B cell (primary cell): Measurements from ENCODE around the gene GRK6. TPM values are rescaled to one million over a fixed set of nuclear protein-coding genes. Genes with fewer than 3 reads are reported as not detected.

ENCODE experiments used
- ATAC-seq: fragments of 200-7000 bp; cut with Tn5 transposase; one replicate; pipeline ENCODE4 v1.10.0; 2021; ENCODE audit warnings: low read depth, mild to moderate bottlenecking, moderate number of reproducible peaks, moderate library complexity
- CTCF ChIA-PET: fragments of 350-600 bp; sonication (Branson Sonifier 250); formaldehyde crosslinking; loops from one replicate; lab custom pipeline; 2021; ENCODE audit warnings: antibody characterized with exemption, inconsistent platforms; lab: Charles Lee
- POLR2A ChIA-PET: fragments of 350-600 bp; sonication (Branson Sonifier 250); formaldehyde crosslinking; loops from one replicate; lab custom pipeline; 2021; ENCODE audit warnings: antibody characterized with exemption; lab: Charles Lee
- DNase-seq: peaks from one replicate; pipeline ENCODE4 v3.0.0; 2013
- H2AFZ ChIP-seq: 2 replicates; pipeline ENCODE4 v1.6.1; 2012; ENCODE audit warnings: mild to moderate bottlenecking, low read depth, low read length; ENCODE audit not compliant: insufficient read depth, poor library complexity, severe bottlenecking
- H3K27ac ChIP-seq, 2 donors: 1 replicate in 1 of 2; 2 replicates in 1 of 2; pipeline ENCODE4 v1.5.1; 2012 to 2013; ENCODE audit warnings: low read length in 2 of 2, mild to moderate bottlenecking in 2 of 2, moderate library complexity in 1 of 2
- H3K27me3 ChIP-seq, 4 experiments: fragments of 200-600 bp in 1 of 4; sonication (generic) in 1 of 4; replicated peaks in 1 of 4; 1 replicate in 2 of 4; 2 replicates in 2 of 4; pipeline versions ENCODE4 v1.6.1 to v1.7.0; 2013 to 2016; ENCODE audit warnings: low read length in 3 of 4, mild to moderate bottlenecking in 2 of 4, mixed read lengths in 1 of 4, moderate library complexity in 1 of 4; ENCODE audit not compliant: insufficient read depth in 4 of 4, control insufficient read depth in 3 of 4; ENCODE audit errors: control extremely low read depth in 1 of 4
- H3K36me3 ChIP-seq, 2 experiments: replicated peaks in 1 of 2; 1 replicate in 1 of 2; 2 replicates in 1 of 2; pipeline versions ENCODE4 v1.6.1 to v1.7.1; 2013; ENCODE audit warnings: low read length in 1 of 2; ENCODE audit not compliant: insufficient read depth in 2 of 2, control insufficient read depth in 1 of 2; ENCODE audit errors: control extremely low read depth in 1 of 2, extremely low read depth in 1 of 2
- H3K4me1 ChIP-seq, 2 donors: fragments of 200-600 bp in 1 of 2; sonication (generic) in 1 of 2; 1 replicate in 1 of 2; 2 replicates in 1 of 2; pipeline versions ENCODE4 v1.5.1 to v1.6.1; 2013 to 2017; ENCODE audit warnings: low read length in 2 of 2; ENCODE audit not compliant: control insufficient read depth in 2 of 2, insufficient read depth in 2 of 2
- H3K4me2 ChIP-seq: replicated peaks from 2 replicates; pipeline ENCODE3; 2012; ENCODE audit warnings: mild to moderate bottlenecking, low read depth, low read length; ENCODE audit not compliant: poor library complexity, severe bottlenecking
- H3K4me3 ChIP-seq, 5 experiments: fragments of 200-600 bp in 1 of 5; sonication (generic) in 1 of 5; 1 replicate in 3 of 5; 2 replicates in 2 of 5; pipeline versions ENCODE4 v1.5.1 to v1.7.0; 2011 to 2016; ENCODE audit warnings: low read length in 4 of 5, mild to moderate bottlenecking in 4 of 5, low read depth in 2 of 5, control low read depth in 1 of 5, moderate library complexity in 1 of 5; ENCODE audit not compliant: insufficient read depth in 1 of 5; ENCODE audit errors: control extremely low read depth in 1 of 5, extremely low read depth in 1 of 5
- H3K79me2 ChIP-seq: fragments of 200-600 bp; sonication (generic); one replicate; pipeline ENCODE4 v1.6.0; 2016; ENCODE audit warnings: low read length; ENCODE audit not compliant: control insufficient read depth, insufficient read depth
- H3K9ac ChIP-seq: fragments of 200-600 bp; sonication (generic); 2 replicates; pipeline ENCODE4 v1.6.1; 2017; ENCODE audit warnings: mild to moderate bottlenecking, low read length, moderate library complexity
- H3K9me3 ChIP-seq, 3 donors: one replicate each; pipeline versions ENCODE4 v1.6.1 to v1.7.1; 2013; ENCODE audit warnings: low read length in 2 of 3; ENCODE audit not compliant: control insufficient read depth in 2 of 3, insufficient read depth in 1 of 3; ENCODE audit errors: control extremely low read depth in 1 of 3
- H4K20me1 ChIP-seq: 2 replicates; pipeline ENCODE4 v1.6.0; 2012; ENCODE audit warnings: mild to moderate bottlenecking, low read length; ENCODE audit not compliant: insufficient read depth, control insufficient read depth, poor library complexity, severe bottlenecking
- H3K27ac Mint-ChIP-seq: one replicate; pipeline ENCODE4 v1.8.0; 2021; ENCODE audit warnings: mixed read lengths
- H3K27me3 Mint-ChIP-seq: one replicate; pipeline ENCODE4 v1.8.0; 2021; ENCODE audit warnings: mixed read lengths
- H3K4me1 Mint-ChIP-seq: one replicate; pipeline ENCODE4 v1.8.0; 2021; ENCODE audit warnings: mixed read lengths
- H3K4me3 Mint-ChIP-seq: one replicate; pipeline ENCODE4 v1.8.0; 2021; ENCODE audit warnings: mixed read lengths
- H3K9me3 Mint-ChIP-seq: one replicate; pipeline ENCODE4 v1.8.0; 2022; ENCODE audit warnings: mixed read lengths; ENCODE audit not compliant: insufficient read depth
- EZH2 ChIP-seq: IDR thresholded peaks from 2 replicates; pipeline ENCODE4 v1.6.1; 2012; ENCODE audit warnings: borderline replicate concordance, low read depth, mild to moderate bottlenecking, moderate library complexity, low read length; ENCODE audit not compliant: insufficient read depth, poor library complexity, severe bottlenecking
- WGBS: methylation state at CpG from one replicate; pipeline ENCODE4 v1.1.5; 2013; ENCODE audit warnings: missing lambda C conversion rate; ENCODE audit not compliant: insufficient coverage; 5-methylcytosine and 5-hydroxymethylcytosine counted together
- intact Hi-C: fragments of 100-400 bp; cut with micrococcal nuclease; formaldehyde crosslinking; loops from one replicate; pipeline ENCODE4 v1.10.0; 2022
- polyA plus RNA-seq: library from polyadenylated mRNA; depleted of rRNA; stranded (reverse); fragments of >200 nt; gene quantifications from 2 replicates; pipeline ENCODE4 v1.2.3, GENCODE V29; 2012
- total RNA-seq, 2 donors: library from RNA; stranded (reverse); fragments of 120-200 nt in 1 of 2; gene quantifications; 1 replicate in 1 of 2; 2 replicates in 1 of 2; pipeline versions ENCODE4 v1.2.3 to v1.2.4, GENCODE V29; 2013 to 2022
- TF ChIP-seq, protein P1 (sequence below): fragments of 200-600 bp; IDR thresholded peaks from one replicate; pipeline ENCODE4 v1.8.0; 2022; ENCODE audit warnings: antibody characterized with exemption, mild to moderate bottlenecking

GRK6 gene
- total and polyA plus RNA-seq, 2 donors (not counting 1 experiment from before 2014, with no cell fraction given) = 155 to 173 TPM

- Mint-ChIP-seq H3K4me1 (peaks cover 27% of the 10 kb centered on the region), H3K27ac (no peak overlapping the region), H3K27me3 (no peaks in the 10 kb centered on the region), H3K9me3 (no peaks in the 10 kb centered on the region), H3K4me3 (peak overlapping the region; percentile 93)
- Histone ChIP-seq H3K4me2 (peak overlapping the region; percentile 99), H4K20me1 (peaks cover 30% of the 10 kb centered on the region), H3K4me1 (peaks cover 17 to 31% of the 10 kb centered on the region in 2 donors), H3K9me3 (peaks cover 0 to 4% (median 0%) of the 10 kb centered on the region in 3 donors), H3K79me2 (peaks cover 17% of the 10 kb centered on the region), H3K27me3 (no peaks in the 10 kb centered on the region), H3K9ac (no peak overlapping the region), H3K36me3 (no peaks in the 10 kb centered on the region), H2AFZ (no peak overlapping the region), H3K4me3 (no peak overlapping the region), H3K27ac (no peak overlapping the region)
- CTCF ChIA-PET = interaction anchor here (0.9 to 21.3 kb wide), 15 partner anchors 9 to 137 kb away, joined by 3 to 628 read pairs (median 7); partner anchors contain the start of genes DBN1, DOK3, F12 and GRK6
- TF ChIP-seq, protein P1, sequence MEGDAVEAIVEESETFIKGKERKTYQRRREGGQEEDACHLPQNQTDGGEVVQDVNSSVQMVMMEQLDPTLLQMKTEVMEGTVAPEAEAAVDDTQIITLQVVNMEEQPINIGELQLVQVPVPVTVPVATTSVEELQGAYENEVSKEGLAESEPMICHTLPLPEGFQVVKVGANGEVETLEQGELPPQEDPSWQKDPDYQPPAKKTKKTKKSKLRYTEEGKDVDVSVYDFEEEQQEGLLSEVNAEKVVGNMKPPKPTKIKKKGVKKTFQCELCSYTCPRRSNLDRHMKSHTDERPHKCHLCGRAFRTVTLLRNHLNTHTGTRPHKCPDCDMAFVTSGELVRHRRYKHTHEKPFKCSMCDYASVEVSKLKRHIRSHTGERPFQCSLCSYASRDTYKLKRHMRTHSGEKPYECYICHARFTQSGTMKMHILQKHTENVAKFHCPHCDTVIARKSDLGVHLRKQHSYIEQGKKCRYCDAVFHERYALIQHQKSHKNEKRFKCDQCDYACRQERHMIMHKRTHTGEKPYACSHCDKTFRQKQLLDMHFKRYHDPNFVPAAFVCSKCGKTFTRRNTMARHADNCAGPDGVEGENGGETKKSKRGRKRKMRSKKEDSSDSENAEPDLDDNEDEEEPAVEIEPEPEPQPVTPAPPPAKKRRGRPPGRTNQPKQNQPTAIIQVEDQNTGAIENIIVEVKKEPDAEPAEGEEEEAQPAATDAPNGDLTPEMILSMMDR = peak; percentile 56
- no peak for TF ChIP-seq EZH2
- POLR2A ChIA-PET = interaction anchor here (0.7 to 6.7 kb wide), 4 partner anchors 25 to 138 kb away, joined by 3 to 87 read pairs (median 6); no protein-coding TSS in a partner anchor
- no peak for DNase-seq
- 30% methylated on average over 7 of the region's 12 CpGs for WGBS
- no peak for ATAC-seq
- intact Hi-C loops = loop anchor here (2.0 kb wide), 1 partner anchor 144 kb away; no protein-coding TSS in a partner anchor
These were observed 30.1 kb downstream of the GRK6 start for GRCh38 chr5:177456591-177456964.
